Fibroblast of peridontal ligament (primary cell): ENCODE measurements around the gene CHMP1A.
"Not testable (repeated sequence)": the region's sequence is repeated elsewhere in the genome, so short reads cannot be mapped to it uniquely, and the experiment has no call there.

Experiments
- DNase-seq: peaks from one replicate; pipeline ENCODE4 v3.0.0-alpha.2; 2010; ENCODE audit errors: extremely low read depth

The CHMP1A gene

DNA sequence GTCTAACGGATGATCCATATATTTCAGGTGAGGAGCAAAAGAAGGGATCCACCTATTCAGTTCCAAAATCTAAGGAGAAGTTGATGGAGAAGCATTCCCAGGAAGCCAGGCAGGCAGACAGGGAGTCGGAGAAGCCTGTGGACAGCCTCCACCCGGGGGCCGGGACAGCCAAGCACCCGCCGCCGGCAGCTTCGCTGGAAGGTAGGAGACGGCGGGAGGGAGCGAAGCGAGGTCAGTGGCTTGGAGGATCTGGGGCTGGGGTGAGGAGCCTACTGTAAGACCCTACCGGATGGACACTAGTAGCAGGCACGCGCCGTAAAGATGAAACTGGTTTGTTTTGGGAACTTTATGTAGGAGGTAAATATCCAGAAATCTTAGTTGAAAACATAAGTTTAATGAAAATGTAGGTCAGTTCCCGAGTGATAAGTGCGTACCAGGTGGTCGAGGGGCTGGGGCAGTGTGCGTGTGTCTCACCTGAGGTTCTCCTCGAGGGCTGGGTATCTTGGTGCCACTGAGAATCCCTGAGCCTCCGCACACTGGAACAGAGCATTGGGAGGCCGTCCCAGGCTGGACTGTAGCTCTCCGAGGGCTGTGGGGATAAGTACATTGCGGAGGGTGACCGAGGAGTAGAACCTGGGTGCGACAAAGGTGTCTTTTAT lies 842 bp upstream of the CHMP1A start:
- DNase-seq: no peak

DNA sequence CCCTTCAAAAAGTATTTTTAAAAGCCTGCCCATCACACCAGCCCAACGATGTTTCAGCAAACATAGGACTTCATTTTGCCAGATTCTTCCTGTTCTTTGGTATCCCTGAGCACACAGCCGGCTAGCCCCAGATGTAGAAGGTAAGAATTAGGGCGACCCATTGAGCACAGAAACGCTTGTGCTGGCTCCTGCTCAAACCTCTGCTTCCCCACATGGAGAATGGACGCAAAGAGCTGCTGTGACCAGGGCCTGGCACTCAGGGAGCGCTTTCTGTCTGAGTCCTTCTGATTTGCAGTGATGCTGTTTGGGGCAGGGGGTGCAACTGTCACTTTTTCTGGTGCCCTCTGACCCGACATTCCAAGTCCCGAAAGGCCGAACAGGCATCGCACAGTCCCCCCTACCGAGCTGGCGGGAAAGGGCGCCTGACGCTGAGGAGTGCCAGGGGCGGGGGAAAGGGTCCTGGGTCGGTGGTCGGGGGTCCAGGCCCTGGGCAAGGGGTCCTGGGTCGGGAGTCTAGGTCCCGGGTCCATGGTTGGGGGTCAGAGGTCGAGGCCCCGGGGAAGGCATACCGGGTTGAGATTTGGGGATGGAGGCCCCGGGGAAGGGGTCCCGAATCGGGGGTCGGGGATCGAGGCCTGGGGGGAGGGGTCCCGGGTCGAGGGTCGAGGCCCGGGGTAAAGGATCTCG lies 930 bp downstream of the CHMP1A start:
- no peak for DNase-seq

DNA sequence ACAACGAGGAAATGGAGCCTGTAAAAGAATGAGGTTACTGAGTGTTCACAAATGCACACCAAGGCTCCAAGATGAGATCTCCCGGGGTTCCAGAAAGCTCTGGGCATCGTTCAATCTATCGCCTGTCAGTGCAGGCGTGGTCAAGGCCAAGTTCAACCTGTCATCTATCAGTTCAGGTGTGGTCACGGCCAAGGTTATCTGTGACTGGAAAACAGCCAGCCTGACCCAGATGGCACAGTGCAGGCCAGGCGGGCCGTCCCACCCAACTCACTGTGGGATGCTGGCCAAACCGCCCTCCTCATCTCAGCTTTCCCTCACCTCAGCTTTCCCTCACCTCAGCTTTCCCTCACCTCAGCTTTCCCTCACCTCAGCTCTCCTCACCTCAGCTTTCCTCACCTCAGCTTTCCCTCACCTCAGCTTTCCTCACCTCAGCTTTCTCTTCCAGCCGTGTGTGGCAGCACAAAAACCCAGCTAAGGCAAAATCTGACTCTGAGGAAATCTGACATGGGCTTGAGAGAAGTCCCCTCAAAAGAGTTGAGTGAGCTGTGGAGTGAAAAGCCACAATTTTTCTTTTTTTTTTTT lies 2.4 kb downstream of the CHMP1A start:
- DNase-seq: no peak

DNA sequence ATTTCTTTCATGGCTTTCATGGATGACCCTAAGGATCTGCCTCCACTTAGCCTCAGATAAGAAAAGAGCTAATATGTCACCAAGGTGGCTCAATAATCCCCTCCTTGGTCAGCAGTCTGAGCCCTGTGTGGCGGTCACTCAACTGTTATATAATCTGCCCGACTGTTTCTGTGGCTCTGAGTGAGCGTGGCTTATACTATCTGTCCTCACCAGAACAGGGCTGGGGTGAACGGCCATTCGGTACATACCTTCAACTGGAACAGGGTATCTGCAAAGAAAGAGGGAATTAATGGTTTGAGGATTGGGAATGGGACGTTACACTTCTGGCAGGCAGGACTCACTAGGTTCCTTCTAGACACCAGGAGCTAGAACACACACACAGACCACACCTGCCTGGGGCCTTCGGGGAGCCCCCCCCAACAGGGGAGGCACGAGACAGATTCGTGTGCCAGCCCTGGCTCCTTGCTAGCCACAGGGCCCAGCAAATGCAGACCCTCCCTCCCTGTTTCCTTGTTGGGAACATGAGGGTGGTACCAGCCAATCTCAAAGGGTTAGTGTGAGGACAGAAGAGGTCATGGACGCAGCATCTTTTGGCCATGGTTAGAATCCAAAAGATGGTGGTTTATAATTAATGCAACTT lies 3.7 kb downstream of the CHMP1A start:
- DNase-seq: no peak

DNA sequence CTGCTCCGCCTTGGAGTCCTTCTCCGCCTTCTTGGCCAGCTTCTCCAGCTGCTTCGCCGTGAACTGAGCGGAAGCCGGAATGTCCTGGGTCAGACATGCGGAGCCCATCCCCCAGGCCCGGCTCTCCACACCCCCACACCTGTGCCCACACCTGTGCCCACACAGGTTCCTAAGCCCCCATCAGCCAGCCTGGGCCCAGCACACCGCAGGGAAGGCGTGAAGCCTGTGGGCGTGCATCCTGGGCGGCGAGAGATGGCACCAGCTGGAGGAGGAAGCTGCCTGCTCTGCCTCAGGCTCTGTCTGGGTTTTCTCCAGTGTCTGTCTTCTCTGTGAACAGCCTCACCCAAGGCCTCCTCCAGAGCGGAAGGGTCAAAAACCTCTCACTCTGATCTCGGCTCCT lies 5.9 kb downstream of the CHMP1A start:
- no peak for DNase-seq

DNA sequence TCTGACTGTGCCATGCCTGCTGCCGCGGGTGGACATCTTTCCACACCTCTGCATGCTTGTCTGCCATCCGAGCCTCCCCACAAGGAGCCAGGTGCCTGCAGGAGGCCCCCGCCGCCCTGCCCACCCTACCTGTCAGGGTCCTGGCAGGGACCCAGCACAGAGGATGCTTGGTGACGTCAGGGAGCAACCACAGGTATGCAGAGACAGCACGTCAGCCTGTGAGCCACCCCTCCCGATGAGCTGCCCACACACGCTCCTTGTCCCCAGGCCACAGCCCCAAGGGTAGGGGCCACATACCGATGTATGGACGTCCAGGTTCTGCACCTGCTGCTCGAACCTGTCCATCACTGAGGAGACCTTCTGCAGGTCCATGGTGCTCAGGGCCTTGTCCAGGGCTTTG lies 10.6 kb downstream of the CHMP1A start:
- DNase-seq: no peak

DNA sequence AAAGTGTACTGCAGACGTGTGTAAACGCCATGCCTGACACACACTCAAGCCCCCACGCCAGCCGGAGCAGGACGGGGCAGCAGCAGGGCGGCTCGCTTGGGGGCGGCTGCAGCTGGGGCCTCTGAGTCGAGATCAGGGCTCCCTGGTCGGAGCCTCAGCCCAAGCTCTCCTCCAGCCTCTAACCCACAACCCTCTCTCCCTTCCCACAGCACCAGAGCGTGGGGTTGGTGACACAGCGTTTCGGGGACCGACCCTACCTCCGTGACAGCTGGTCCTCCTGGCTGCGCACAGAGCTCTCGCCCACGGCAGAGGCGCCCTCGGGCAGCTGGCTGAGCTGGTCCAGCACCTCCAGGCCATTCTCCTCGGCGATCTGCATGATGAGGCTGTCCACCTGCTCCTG lies 11.2 kb downstream of the CHMP1A start:
- DNase-seq: no peak

DNA sequence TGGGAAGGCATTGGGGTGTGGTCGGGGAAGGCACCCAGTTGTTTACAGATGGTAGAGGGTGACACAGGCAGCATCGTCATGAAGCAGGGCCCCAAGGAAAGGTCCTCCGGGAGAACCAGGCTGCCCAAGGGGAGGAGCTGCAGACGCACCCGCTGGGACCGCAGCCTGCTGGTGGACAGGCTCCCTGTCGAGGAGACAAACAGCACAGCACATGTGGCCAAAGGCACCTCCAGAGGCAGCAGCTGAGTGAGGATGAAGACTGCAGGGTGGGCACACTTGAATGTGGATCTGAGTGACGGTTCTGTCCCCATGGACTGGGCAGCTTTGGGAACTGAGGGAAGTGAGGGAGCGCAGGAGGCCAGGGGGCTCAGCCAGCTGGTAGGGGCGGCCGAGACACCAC lies 12.4 kb downstream of the CHMP1A start:
- no peak for DNase-seq

DNA sequence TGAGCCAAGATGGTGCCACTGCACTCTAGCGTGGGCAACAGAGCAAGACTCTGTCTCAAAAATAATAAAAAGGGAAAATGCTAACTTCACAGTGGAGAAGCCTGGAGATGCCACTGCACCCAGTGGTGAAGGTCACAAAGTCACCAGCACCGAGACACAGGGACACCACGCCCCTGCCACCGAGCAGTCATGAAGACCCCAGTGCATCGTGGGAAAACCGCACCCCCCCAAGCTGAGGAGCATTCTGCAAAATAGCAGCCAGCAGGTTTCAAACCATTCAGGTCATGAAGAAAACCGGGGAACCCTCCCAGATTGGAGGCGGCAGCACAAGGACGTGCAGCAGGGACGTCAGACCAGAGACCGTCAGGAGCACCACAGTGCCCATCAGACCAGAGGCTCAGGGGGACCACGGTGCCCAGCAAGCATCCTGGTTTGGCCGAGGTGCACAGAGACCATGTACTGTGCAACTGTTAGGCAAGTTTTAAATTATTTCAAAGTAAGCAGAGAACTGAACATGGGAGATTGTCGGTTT lies 13.7 kb downstream of the CHMP1A start:
- no peak for DNase-seq

DNA sequence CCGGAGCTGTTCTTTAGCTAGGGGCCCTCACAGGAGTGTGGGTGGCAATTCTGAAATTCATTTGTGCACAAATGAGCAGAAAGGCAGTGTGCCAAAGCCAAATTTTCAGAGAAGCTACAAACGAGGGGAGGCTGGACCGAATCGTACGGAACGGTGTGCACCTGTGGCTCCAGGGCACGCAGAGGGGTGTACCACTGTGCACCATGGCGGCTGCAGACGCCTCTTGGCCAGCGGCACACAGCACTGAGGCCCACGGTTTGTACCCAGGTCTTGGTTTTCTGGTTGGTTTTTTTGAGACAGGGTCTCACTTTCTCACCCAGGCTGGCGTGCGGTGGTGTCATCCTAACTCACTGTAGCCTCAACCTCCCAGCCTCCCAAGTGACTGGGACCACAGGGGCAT lies 14.9 kb downstream of the CHMP1A start:
- DNase-seq: no peak

DNA sequence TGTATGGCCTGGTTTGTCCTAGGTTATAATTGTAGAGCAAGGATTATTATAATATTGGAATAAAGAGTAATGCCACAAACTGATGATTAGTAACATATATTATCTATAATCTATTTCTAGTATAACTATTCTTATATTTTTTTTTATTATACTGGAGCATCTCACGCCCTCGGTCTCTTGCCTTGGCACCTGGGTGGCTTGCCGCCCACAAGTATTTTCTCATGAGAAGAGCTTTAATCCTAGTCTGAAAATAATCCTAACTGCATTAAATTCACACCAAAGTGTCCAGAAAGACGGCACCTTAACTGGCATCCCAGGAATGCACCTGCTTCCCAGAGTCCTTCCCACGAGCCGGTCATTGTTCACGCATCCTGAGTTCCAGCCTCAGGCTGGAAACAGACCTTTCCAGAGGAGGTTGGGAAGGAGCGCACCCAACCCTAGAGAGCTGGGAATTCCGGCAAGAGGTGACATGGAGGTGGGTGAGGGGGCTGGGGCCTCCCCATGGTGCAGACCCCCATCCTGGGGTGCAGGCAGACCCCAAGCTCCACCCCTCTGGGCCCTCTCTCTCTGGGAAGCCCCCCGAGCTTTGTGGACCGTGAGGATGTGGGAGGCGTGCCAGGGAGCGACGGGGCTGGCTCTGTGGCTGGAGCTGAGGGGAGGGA lies 15.9 kb downstream of the CHMP1A start:
- no peak for DNase-seq

DNA sequence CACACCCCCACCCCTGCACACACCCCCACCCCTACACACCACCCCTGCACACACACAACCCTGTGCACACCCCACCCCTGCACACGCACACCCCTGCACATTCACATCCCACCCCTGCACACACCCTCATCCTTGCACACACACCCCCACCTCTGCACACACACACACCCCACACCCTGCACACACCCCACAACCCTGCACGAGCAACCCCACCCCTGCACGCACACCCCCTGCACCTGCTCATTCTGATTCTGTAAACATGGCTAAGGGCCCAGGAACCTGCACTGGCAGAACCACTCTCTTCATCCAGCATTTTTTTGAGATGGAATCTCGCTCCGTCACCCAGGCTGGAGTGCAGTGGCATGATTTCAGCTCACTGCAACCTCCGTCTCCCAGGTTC lies 18.1 kb downstream of the CHMP1A start:
- no peak for DNase-seq

DNA sequence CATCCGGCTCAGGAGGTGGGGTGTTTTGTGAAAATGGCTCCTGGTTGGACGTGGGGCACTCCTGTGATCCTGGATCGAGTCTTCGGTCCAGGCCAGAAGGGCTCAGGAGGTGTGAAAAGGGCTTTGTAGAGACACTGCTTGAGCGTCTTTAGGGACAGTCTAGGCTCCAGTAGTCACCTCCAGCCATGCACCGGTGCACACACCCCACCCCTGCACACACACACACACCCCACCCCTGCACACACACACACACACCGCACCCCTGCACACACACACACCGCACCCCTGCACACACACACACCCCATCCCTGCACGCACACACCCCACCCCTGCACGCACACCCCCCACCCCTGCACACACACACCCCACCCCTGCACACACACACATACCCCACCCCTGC lies 19.1 kb downstream of the CHMP1A start:
- no peak for DNase-seq

DNA sequence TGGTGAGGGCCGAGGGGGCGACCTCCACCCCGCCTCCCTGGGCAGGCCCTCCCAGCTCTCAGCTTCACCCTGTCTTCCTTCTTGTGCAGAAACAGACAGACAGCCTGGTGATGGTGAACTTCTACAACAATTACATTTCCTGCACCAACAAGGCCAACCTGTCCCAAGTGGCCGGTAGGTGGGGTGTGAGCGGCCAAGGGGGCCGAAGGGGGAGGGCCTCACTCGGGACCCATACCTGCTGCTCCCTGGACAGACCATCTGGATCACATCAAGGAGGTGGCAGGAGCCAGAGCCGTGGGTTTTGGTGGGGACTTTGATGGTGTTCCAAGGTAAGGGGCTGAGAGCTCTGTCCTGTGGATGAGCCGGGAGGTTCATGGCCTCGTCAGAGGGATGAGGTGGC lies 20.1 kb downstream of the CHMP1A start:
- no peak for DNase-seq

DNA sequence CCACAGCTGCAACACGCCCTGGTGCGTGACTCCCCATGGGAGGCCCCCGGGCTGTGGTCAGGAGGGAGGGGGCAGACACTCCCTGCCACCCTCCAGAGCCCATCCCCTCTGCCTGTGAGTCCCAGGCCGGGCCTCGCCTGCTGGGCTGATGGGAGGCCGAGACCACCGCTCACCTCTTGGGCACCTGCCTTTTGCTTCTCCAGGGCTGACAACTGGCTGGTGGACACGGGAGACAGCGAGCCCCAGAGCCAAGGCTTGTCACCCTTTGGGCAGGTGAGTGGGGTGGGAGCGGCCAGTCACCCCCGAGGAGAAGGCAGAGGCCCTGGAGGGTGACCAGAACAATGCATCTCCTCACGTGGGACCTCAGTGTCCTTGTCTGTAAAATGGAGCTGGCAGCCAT lies 20.8 kb downstream of the CHMP1A start:
- DNase-seq: no peak

DNA sequence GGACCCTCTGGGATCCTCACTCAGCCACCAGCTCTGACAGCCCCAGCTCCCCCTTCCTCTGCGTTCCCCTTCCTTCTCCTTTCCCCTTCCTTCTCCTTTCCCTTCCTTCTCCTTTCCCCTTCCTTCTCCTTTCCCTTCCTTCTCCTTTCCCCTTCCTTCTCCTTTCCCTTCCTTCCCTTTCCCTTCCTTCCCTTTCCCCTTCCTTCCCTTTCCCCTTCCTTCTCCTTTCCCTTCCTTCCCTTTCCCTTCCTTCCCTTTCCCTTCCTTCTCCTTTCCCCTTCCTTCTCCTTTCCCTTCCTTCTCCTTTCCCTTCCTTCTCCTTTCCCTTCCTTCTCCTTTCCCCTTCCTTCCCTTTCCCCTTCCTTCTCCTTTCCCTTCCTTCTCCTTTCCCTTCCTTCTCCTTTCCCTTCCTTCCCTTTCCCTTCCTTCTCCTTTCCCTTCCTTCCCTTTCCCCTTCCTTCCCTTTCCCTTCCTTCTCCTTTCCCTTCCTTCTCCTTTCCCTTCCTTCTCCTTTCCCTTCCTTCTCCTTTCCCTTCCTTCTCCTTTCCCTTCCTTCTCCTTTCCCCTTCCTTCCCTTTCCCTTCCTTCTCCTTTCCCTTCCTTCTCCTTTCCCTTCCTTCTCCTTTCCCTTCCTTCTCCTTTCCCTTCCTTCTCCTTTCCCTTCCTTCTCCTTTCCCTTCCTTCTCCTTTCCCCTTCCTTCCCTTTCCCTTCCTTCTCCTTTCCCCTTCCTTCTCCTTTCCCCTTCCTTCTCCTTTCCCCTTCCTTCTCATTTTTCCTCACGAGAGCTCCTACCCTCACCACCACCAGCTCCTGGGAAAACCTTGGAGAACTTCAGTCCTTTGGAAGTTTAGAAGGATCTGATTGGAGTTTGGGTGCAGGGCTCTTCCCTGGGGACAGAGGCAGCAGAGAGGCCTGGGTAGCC lies 22.8 kb downstream of the CHMP1A start:
- DNase-seq: not testable (repeated sequence)

DNA sequence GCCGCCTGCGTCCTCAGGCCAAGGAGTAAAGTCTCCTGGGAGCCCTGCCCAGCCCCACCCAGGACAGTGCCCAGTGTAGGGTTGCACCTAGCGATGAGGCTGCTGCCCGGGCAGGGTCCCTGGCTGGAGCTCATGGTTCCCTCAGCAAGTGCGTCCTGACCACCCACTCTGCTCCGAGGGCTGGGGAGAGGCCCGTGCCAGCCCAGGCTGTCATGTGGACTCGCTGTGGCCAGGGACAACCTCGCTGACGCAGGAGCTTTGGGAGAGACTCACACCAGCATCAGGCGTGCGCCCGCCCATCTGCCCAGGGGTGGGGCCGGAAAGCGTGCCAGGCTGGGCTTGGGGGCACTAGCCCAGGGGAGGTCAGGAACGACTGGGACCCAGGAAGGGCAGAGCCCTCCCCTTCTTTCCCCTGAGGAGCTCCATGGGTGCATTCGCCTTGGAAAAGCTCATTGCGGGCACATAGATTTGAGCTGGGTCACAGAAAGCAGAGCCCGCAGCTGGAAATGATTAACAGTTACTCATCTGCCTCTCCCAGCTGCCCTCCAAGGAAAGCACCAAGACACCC lies 24.4 kb downstream of the CHMP1A start:
- peak; percentile 87 for DNase-seq

DNA sequence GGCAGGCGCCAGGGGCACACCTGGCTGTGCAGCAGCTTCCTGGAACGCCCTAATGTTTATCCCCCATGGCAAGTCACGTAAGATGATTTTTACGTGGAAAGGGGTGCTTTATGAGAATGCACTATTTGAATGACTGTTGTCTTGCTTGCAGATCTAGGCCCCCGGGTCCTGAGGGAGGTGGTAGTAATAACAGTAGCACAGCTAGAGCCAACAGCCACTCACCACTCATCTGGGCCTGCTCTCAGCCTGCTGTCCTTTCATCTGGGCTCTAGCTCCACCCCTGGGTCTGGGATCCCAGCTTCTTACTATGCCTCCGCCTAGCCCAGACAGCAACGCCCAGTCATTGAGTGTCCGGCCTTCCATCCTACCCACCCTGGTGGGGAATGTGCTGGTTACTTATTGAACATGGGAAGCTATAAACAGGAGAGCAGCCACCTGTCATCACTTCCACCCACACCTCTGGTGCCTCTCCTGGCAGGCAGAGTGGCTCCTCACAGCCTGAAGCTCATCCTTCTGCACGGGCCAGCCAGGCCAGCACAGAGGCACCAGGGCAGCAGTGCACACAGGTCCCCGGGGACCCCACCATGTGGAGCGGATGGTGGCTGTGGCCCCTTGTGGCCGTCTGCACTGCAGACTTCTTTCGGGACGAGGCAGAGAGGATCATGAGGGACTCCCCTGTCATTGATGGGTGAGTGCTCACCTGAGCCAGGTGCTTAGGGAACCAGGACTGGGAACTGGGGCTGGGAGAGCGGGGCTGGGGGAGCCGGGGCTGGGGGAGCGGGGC lies 27.5 kb downstream of the CHMP1A start:
- DNase-seq: no peak

DNA sequence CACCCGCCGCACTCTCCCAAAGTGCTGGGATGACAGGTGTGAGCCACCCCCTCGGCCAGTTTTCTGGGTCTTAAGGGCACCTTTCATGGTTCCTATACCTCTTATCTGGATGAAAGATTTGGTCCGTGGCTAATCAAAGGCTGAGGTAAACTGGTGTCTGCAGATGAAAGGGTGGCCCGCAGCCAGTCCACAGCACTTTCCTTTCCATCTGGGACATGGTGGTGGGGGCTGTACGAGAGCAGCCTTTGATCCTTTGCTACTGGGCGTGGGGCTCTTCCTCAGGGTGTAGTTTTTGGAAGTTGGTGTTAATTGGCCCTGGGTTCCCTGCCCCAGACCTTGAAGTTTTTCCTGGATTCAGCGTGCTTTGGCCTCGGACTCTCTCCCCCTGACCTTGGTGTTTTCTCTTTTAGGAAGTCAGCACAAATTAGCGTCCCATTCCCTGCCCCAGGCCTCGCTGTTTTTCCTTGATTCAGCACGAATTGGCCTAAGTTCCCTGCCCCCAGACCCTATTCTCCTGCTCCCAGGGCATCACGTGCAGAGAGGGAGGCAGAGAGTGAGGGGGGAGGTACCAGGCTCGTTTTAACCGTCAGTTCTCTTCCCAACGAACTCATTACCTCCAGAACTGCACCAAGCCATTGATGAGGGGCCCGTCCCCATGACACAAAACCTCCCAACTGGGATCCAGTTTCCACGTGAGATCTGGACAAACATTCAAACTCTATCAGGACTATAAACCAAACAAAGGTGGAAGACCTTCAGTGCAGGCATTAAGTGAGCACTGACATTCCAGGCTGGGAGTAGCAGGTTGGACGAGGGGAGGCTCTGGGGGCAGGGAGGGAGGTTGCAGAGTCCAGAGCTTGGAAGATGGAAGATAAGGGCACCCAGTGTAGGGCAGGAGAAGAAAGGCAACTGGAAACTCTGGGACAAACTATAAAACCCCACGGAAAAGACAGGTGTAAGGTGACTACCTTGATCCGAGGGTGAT lies 32.4 kb downstream of the CHMP1A start:
- DNase-seq: no peak
